Parathyroid adenoma (tissue), 2 donors: ENCODE data around the gene TXNDC16.
"Not testable (repeated sequence)": the region's sequence is repeated elsewhere in the genome, so short reads cannot be mapped to it uniquely, and the experiment has no call there.

Experiments used
- H2AFZ ChIP-seq: fragments of 300-600 bp; sonication (generic); one replicate; pipeline ENCODE4 v1.7.0; 2017; ENCODE audit warnings: antibody characterized with exemption, mild to moderate bottlenecking
- H3K27ac ChIP-seq: fragments of 300-600 bp; sonication (generic); one replicate; pipeline ENCODE4 v1.7.0; 2017
- H3K27me3 ChIP-seq: fragments of 300-600 bp; sonication (generic); one replicate; pipeline ENCODE4 v1.7.0; 2017; ENCODE audit warnings: low read length; ENCODE audit not compliant: control insufficient read depth, insufficient read depth
- H3K36me3 ChIP-seq: fragments of 300-600 bp; sonication (generic); one replicate; pipeline ENCODE4 v1.7.0; 2017; ENCODE audit warnings: low read length; ENCODE audit not compliant: control insufficient read depth, insufficient read depth
- H3K4me1 ChIP-seq: fragments of 300-600 bp; sonication (generic); one replicate; pipeline ENCODE4 v1.7.0; 2017; ENCODE audit warnings: control low read depth
- H3K4me2 ChIP-seq: fragments of 300-600 bp; sonication (generic); one replicate; pipeline ENCODE4 v1.7.0; 2017; ENCODE audit warnings: low read length
- H3K4me3 ChIP-seq: fragments of 300-600 bp; sonication (generic); one replicate; pipeline ENCODE4 v1.7.0; 2017; ENCODE audit warnings: low read depth, low read length
- H3K79me2 ChIP-seq: fragments of 300-600 bp; sonication (generic); one replicate; pipeline ENCODE4 v1.7.0; 2017; ENCODE audit warnings: control low read depth
- H3K9ac ChIP-seq: fragments of 300-600 bp; sonication (generic); one replicate; pipeline ENCODE4 v1.7.0; 2017; ENCODE audit warnings: mild to moderate bottlenecking
- H3K9me3 ChIP-seq: fragments of 300-600 bp; sonication (generic); one replicate; pipeline ENCODE4 v1.7.0; 2017; ENCODE audit warnings: low read length; ENCODE audit not compliant: control insufficient read depth
- TF ChIP-seq, protein P1 (sequence below): fragments of 300-600 bp; sonication (generic); IDR thresholded peaks from one replicate; pipeline ENCODE4 v1.7.0; 2017; ENCODE audit warnings: antibody characterized with exemption, mild to moderate bottlenecking
- donor health status: primary hyperparathyroidism.

TXNDC16 gene

DNA sequence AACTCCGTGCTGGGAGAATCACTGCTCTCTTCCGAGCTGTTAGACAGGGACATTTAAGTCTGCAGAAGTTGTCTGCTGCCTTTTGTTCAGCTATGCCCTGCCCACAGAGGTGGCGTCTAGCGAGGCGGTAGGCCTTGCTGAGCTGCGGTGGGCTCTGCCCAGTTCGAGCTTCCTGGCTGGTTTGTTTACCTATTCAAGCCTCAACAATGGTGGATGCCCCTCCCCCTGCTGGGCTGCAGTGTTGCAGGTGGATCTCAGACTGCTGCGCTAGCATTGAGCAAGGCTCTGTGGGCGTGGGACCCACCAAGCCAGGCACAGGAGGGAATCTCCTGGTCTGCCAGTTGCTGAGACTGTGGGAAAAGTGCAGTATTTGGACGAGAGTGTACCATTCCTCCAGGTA is 44.0 kb upstream of the TXNDC16 start:
- Histone ChIP-seq H3K36me3 (no peaks in the 10 kb centered on the region), H3K9me3 (no peaks in the 10 kb centered on the region), H2AFZ (no peak overlapping the region), H3K79me2 (no peaks in the 10 kb centered on the region), H3K4me2 (no peak overlapping the region), H3K27me3 (no peaks in the 10 kb centered on the region), H3K9ac (no peak overlapping the region), H3K27ac (no peak overlapping the region), H3K4me1 (no peaks in the 10 kb centered on the region), H3K4me3 (no peak overlapping the region)
- TF ChIP-seq, protein P1, sequence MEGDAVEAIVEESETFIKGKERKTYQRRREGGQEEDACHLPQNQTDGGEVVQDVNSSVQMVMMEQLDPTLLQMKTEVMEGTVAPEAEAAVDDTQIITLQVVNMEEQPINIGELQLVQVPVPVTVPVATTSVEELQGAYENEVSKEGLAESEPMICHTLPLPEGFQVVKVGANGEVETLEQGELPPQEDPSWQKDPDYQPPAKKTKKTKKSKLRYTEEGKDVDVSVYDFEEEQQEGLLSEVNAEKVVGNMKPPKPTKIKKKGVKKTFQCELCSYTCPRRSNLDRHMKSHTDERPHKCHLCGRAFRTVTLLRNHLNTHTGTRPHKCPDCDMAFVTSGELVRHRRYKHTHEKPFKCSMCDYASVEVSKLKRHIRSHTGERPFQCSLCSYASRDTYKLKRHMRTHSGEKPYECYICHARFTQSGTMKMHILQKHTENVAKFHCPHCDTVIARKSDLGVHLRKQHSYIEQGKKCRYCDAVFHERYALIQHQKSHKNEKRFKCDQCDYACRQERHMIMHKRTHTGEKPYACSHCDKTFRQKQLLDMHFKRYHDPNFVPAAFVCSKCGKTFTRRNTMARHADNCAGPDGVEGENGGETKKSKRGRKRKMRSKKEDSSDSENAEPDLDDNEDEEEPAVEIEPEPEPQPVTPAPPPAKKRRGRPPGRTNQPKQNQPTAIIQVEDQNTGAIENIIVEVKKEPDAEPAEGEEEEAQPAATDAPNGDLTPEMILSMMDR: no peak

DNA sequence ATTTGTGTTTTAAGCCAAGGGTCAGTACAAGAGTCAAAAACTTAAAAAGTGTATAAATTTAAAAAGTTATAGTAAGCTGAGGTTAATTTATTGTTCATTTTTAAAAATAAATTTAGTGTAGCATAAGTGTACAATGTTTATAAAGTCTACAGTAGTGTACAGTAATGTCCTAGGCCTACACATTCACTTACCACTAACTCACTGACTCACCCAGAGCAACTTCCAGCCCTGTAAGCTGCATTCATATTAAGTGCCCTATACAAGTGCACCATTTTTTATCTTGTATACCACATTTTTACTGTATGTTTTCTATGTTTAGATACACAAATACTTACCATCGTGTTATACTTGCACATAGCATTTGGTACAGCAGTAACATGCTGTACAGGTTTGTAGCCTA is 38.0 kb upstream of the TXNDC16 start:
- Histone ChIP-seq H3K4me1 (no peaks in the 10 kb centered on the region), H3K9ac (no peak overlapping the region), H3K9me3 (no peaks in the 10 kb centered on the region), H2AFZ (no peak overlapping the region), H3K36me3 (no peaks in the 10 kb centered on the region), H3K79me2 (no peaks in the 10 kb centered on the region), H3K4me2 (no peak overlapping the region), H3K27me3 (no peaks in the 10 kb centered on the region), H3K4me3 (no peak overlapping the region), H3K27ac (no peak overlapping the region)
- TF ChIP-seq, protein P1: no peak

DNA sequence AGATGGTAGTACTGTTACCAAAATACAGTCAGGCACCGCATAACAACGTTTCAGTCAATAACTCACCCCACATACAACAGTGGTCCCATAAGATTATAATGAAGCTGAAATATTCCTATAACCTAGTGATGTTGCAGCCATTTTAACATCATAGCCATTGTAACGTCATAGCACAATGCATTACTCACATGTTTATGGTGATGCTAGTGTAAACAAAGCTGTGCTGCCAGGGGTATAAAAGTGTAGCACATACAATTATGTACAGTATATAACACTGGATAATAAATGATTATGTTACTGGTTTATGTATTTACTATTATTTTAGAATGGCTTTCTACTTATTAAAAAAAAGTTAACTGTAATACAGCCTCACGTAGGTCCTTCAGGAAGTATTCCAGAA is 37.3 kb upstream of the TXNDC16 start:
- no peaks in the 10 kb centered on the region for H3K36me3 ChIP-seq
- no peak overlapping the region for H3K27ac ChIP-seq
- H3K79me2 ChIP-seq: no peaks in the 10 kb centered on the region
- no peaks in the 10 kb centered on the region for H3K4me1 ChIP-seq
- TF ChIP-seq, protein P1: no peak
- H3K4me2 ChIP-seq: no peak overlapping the region
- H3K4me3 ChIP-seq: no peak overlapping the region
- H3K27me3 ChIP-seq: no peaks in the 10 kb centered on the region
- no peak overlapping the region for H3K9ac ChIP-seq
- H2AFZ ChIP-seq: no peak overlapping the region
- H3K9me3 ChIP-seq: no peaks in the 10 kb centered on the region

DNA sequence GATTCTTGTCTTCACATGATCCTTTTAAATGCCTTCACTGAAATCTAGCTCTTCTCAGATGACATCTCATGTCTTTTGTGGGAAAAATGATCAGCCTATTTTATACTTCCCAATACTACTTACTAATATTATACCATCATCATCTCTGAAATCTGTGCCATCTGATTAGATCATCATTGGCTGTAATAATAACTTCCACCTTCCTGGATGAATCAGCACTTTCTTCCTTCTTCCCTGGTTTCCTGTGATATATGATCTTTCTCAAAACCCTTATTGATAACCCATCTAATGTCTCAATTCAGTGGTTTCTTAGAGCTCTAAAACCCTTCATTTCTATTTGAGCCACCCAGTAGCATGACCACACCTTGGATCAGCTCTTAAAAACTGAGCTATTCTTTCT is 31.2 kb upstream of the TXNDC16 start:
- Histone ChIP-seq H3K4me3 (no peak overlapping the region), H3K9ac (no peak overlapping the region), H3K9me3 (no peaks in the 10 kb centered on the region), H3K36me3 (no peaks in the 10 kb centered on the region), H3K27me3 (no peaks in the 10 kb centered on the region), H3K79me2 (no peaks in the 10 kb centered on the region), H3K27ac (no peak overlapping the region), H3K4me2 (no peak overlapping the region), H3K4me1 (peaks cover 4% of the 10 kb centered on the region), H2AFZ (no peak overlapping the region)
- TF ChIP-seq, protein P1: no peak

DNA sequence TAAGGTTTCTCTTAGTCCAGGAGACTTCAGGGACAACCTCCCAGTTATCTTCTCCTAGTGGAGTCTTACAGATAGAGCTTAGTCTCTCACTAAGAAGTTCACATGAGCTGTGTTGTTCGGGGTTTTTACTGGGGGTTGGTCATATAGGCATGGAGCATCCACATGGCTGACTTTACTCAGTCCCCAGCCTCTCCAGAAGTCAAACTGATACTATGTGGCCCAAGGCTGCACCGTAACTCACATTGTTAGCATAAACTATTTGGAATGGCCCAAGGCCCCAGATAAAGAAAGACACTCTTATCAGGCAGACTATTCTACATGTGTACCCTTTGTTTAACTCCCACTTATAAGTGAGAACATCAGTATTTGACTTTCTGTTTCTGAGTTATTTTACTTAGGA is 23.6 kb upstream of the TXNDC16 start:
- H2AFZ ChIP-seq: no peak overlapping the region
- H3K27me3 ChIP-seq: no peaks in the 10 kb centered on the region
- H3K27ac ChIP-seq: no peak overlapping the region
- no peaks in the 10 kb centered on the region for H3K9me3 ChIP-seq
- H3K36me3 ChIP-seq: no peaks in the 10 kb centered on the region
- no peaks in the 10 kb centered on the region for H3K79me2 ChIP-seq
- TF ChIP-seq, protein P1: no peak
- H3K4me3 ChIP-seq: no peak overlapping the region
- H3K4me1 ChIP-seq: no peaks in the 10 kb centered on the region
- no peak overlapping the region for H3K4me2 ChIP-seq
- H3K9ac ChIP-seq: no peak overlapping the region

DNA sequence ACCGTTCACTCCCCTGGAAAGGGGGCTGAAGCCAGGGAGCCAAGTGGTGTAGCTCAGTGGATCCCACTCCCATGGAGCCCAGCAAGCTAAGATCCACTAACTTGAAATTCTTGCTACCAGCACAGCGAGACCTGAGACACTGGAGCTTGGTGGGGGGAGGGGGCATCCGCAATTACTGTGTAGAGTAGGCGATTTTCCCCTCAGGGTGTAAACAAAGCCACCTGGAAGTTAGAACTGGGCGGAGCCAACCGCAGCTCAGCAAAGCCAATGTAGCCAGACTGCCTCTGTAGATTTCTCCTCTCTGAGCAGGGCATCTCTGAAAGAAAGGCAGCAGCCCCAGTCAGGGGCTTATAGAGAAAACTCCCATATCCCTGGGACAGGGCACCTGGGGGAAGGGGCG is 16.1 kb upstream of the TXNDC16 start:
- H3K9me3 ChIP-seq, H3K79me2 ChIP-seq, H3K36me3 ChIP-seq: not testable (repeated sequence)

More for the DNA sequence above, 16.1 kb upstream of the TXNDC16 start:
- not testable (repeated sequence) for H2AFZ ChIP-seq, H3K27ac ChIP-seq, H3K4me2 ChIP-seq, H3K4me3 ChIP-seq, H3K4me1 ChIP-seq, H3K27me3 ChIP-seq, H3K9ac ChIP-seq
